HEK293T (cell line): ENCODE results near the gene SYT7.
A peak's percentile ranks its signal among the peaks of the same experiment; 100 is the strongest.

Experiments used
- CTCF ChIA-PET: fragments of 350-600 bp; formaldehyde crosslinking; extraction: SDS; loops from one replicate; lab custom pipeline; 2021; ENCODE audit warnings: antibody characterized with exemption, inconsistent platforms; lab: Yijun Ruan, JAX
- POLR2A ChIA-PET: fragments of 350-600 bp; formaldehyde crosslinking; extraction: SDS; loops from one replicate; lab custom pipeline; 2020; ENCODE audit warnings: antibody characterized with exemption, inconsistent platforms; lab: Yijun Ruan, JAX
- DNase-seq: peaks from one replicate; pipeline ENCODE4 v3.0.0; 2012; ENCODE audit warnings: mixed read lengths; ENCODE audit errors: extremely low spot score
- ARNT ChIP-seq: fragments of 450-650 bp; IDR thresholded peaks from 2 replicates; pipeline ENCODE4 v1.6.1; 2017; ENCODE audit warnings: mild to moderate bottlenecking
- BHLHE40 ChIP-seq: fragments of 450-650 bp; IDR thresholded peaks from 2 replicates; pipeline ENCODE4 v1.6.1; 2016; ENCODE audit warnings: mild to moderate bottlenecking, moderate library complexity, borderline replicate concordance
- CTBP1 ChIP-seq: fragments of 450-650 bp; IDR thresholded peaks from 2 replicates; pipeline ENCODE4 v1.6.1; 2016; ENCODE audit warnings: borderline replicate concordance
- ELF4 ChIP-seq: fragments of 450-650 bp; IDR thresholded peaks from 2 replicates; pipeline ENCODE4 v1.6.1; 2017; ENCODE audit warnings: antibody characterized with exemption
- FOXA1 ChIP-seq: fragments of 450-650 bp; IDR thresholded peaks from 2 replicates; pipeline ENCODE4 v1.6.1; 2016; ENCODE audit warnings: mild to moderate bottlenecking
- FOXK2 ChIP-seq: fragments of 450-650 bp; IDR thresholded peaks from 2 replicates; pipeline ENCODE4 v1.6.1; 2016; ENCODE audit warnings: mild to moderate bottlenecking
- FOXM1 ChIP-seq: fragments of 450-650 bp; IDR thresholded peaks from 2 replicates; pipeline ENCODE4 v1.6.1; 2017; ENCODE audit warnings: mild to moderate bottlenecking, borderline replicate concordance
- HDGF ChIP-seq: fragments of 450-650 bp; IDR thresholded peaks from 2 replicates; pipeline ENCODE4 v1.6.1; 2017; ENCODE audit warnings: antibody characterized with exemption, borderline replicate concordance
- L3MBTL2 ChIP-seq: fragments of 450-650 bp; conservative IDR thresholded peaks from 2 replicates; pipeline ENCODE4 v1.6.1; 2016; ENCODE audit warnings: mild to moderate bottlenecking
- LEF1 ChIP-seq: fragments of 450-650 bp; IDR thresholded peaks from 2 replicates; pipeline ENCODE4 v1.6.1; 2017; ENCODE audit warnings: mild to moderate bottlenecking, borderline replicate concordance
- NFRKB ChIP-seq: fragments of 450-650 bp; IDR thresholded peaks from 2 replicates; pipeline ENCODE4 v1.6.1; 2016; ENCODE audit warnings: mild to moderate bottlenecking, moderate library complexity
- PKNOX1 ChIP-seq: fragments of 450-650 bp; IDR thresholded peaks from 2 replicates; pipeline ENCODE4 v1.6.1; 2016
- SP1 ChIP-seq: fragments of 450-650 bp; IDR thresholded peaks from 2 replicates; pipeline ENCODE4 v1.6.1; 2017
- SUZ12 ChIP-seq: fragments of 450-650 bp; IDR thresholded peaks from 2 replicates; pipeline ENCODE4 v1.6.1; 2016; ENCODE audit warnings: mild to moderate bottlenecking
- TARDBP ChIP-seq: fragments of 450-650 bp; IDR thresholded peaks from 2 replicates; pipeline ENCODE4 v1.6.1; 2016
- ZNF384 ChIP-seq: fragments of 450-650 bp; IDR thresholded peaks from 2 replicates; pipeline ENCODE4 v1.6.1; 2016

SYT7 gene

GRCh38 chr11:61627850-61628661 is 47.2 kb upstream of the SYT7 start:
- peak; percentile 74 for DNase-seq
- TF ChIP-seq LEF1 (no peak), TARDBP (no peak), FOXA1 (no peak), NFRKB (no peak), FOXK2 (no peak), FOXM1 (no peak), BHLHE40 (no peak), CTBP1 (no peak), HDGF (no peak), SP1 (no peak), ARNT (no peak), L3MBTL2 (no peak), ZNF384 (no peak)
- CTCF ChIA-PET, result interaction anchor here (0.7 to 1.7 kb wide), 7 partner anchors 11 to 112 kb away, joined by 3 to 8 read pairs (median 3); no protein-coding TSS in a partner anchor
- POLR2A ChIA-PET, result no interaction called here

- no peak for DNase-seq
- CTCF ChIA-PET, result interaction anchor here (0.7 to 1.3 kb wide), 3 partner anchors 41 to 110 kb away, joined by 3 read pairs; no protein-coding TSS in a partner anchor
- TF ChIP-seq HDGF, result no peak
- TF ChIP-seq SP1, result no peak
- TF ChIP-seq PKNOX1, result no peak
- TF ChIP-seq ZNF384, result no peak
- TF ChIP-seq FOXK2, result no peak
- TF ChIP-seq L3MBTL2, result no peak
- no peak for TF ChIP-seq ARNT
- TF ChIP-seq FOXM1, result no peak
- no peak for TF ChIP-seq LEF1
- no peak for TF ChIP-seq BHLHE40
- no peak for TF ChIP-seq FOXA1
- TF ChIP-seq SUZ12, result no peak
- TF ChIP-seq NFRKB, result no peak
- TF ChIP-seq TARDBP, result no peak
Measured at GRCh38 chr11:61626580-61627380, 45.9 kb upstream of the SYT7 start.

GRCh38 chr11:61625525-61625924 is 44.6 kb upstream of the SYT7 start:
- no peak for TF ChIP-seq PKNOX1
- no peak for TF ChIP-seq SP1
- TF ChIP-seq ARNT, result no peak
- TF ChIP-seq BHLHE40, result no peak
- TF ChIP-seq FOXA1, result no peak
- no peak for TF ChIP-seq FOXK2
- no peak for TF ChIP-seq ELF4
- no peak for TF ChIP-seq ZNF384
- TF ChIP-seq HDGF, result no peak
- TF ChIP-seq NFRKB, result no peak
- TF ChIP-seq FOXM1, result no peak
- TF ChIP-seq TARDBP, result no peak
- TF ChIP-seq LEF1, result no peak

More at GRCh38 chr11:61626580-61627380, 45.9 kb upstream of the SYT7 start:
- POLR2A ChIA-PET, result no interaction called here

GRCh38 chr11:61621917-61622585 is 41.2 kb upstream of the SYT7 start:
- ChIA-PET POLR2A (no interaction called here), CTCF (no interaction called here)
- TF ChIP-seq LEF1, result no peak
- TF ChIP-seq ARNT, result no peak
- TF ChIP-seq ZNF384, result no peak
- no peak for TF ChIP-seq TARDBP
- DNase-seq, result no peak

More at GRCh38 chr11:61625525-61625924, 44.6 kb upstream of the SYT7 start:
- ChIA-PET CTCF (interaction anchor here (0.6 kb wide), 1 partner anchor 13 kb away, joined by 3 read pairs; no protein-coding TSS in a partner anchor), POLR2A (no interaction called here)
- DNase-seq, result no peak

GRCh38 chr11:61619471-61620226 is 38.8 kb upstream of the SYT7 start:
- TF ChIP-seq HDGF (no peak), ARNT (no peak), FOXA1 (no peak), L3MBTL2 (no peak), TARDBP (no peak), SUZ12 (no peak)
- CTCF ChIA-PET, result interaction anchor here (1.1 kb wide), 1 partner anchor 9 kb away, joined by 3 read pairs; no protein-coding TSS in a partner anchor
- POLR2A ChIA-PET, result no interaction called here

More at GRCh38 chr11:61619471-61620226, 38.8 kb upstream of the SYT7 start:
- DNase-seq, result no peak
